CD4-positive, CD25-positive, alpha-beta regulatory T cell (primary cell): ENCODE results near the gene RHEX. TPM values are rescaled to one million over a fixed set of nuclear protein-coding genes. Genes with fewer than 3 reads are reported as not detected.
A peak's percentile ranks its signal among the peaks of the same experiment; 100 is the strongest.

Source experiments
- ATAC-seq, 2 donors: fragments of 150-1000 bp; cut with Tn5 transposase; one replicate each; pipeline ENCODE4 v1.10.0; 2021; ENCODE audit warnings: low read depth in 2 of 2, moderate number of reproducible peaks in 2 of 2, moderate library complexity in 1 of 2
- DNase-seq, 3 donors: peaks; one replicate each; pipeline versions ENCODE4 v3.0.0 to v3.0.0-alpha.2; 2012 to 2022; ENCODE audit warnings: mixed read lengths in 1 of 3
- H3K27ac ChIP-seq: one replicate; pipeline ENCODE4 v1.7.0; 2013; ENCODE audit warnings: mild to moderate bottlenecking, low read length; ENCODE audit not compliant: insufficient read depth, poor library complexity, severe bottlenecking
- H3K27me3 ChIP-seq: one replicate; pipeline ENCODE4 v1.7.0; 2013; ENCODE audit warnings: low read length; ENCODE audit not compliant: control insufficient read depth, insufficient read depth
- H3K36me3 ChIP-seq: one replicate; pipeline ENCODE4 v1.7.0; 2013; ENCODE audit warnings: mild to moderate bottlenecking, low read length, moderate library complexity; ENCODE audit not compliant: control insufficient read depth, insufficient read depth
- H3K4me1 ChIP-seq: 2 replicates; pipeline ENCODE4 v1.7.0; 2013; ENCODE audit warnings: mild to moderate bottlenecking, low read length; ENCODE audit not compliant: insufficient read depth, control insufficient read depth, poor library complexity, severe bottlenecking
- H3K4me3 ChIP-seq: one replicate; pipeline ENCODE4 v1.7.0; 2013; ENCODE audit warnings: low read depth, mild to moderate bottlenecking, low read length, moderate library complexity
- H3K9me3 ChIP-seq, 2 experiments: 1 replicate in 1 of 2; 2 replicates in 1 of 2; pipeline ENCODE4 v1.7.0; 2013; ENCODE audit warnings: low read length in 2 of 2, mild to moderate bottlenecking in 1 of 2, moderate library complexity in 1 of 2; ENCODE audit not compliant: control insufficient read depth in 2 of 2
- H3K27ac Mint-ChIP-seq, 3 donors: one replicate each; pipeline ENCODE4 v1.8.0; 2020 to 2022; ENCODE audit warnings: mild to moderate bottlenecking in 3 of 3, mixed read lengths in 3 of 3, moderate library complexity in 2 of 3
- H3K27me3 Mint-ChIP-seq: one replicate; pipeline ENCODE4 v1.8.0; 2022; ENCODE audit warnings: mild to moderate bottlenecking, mixed read lengths
- H3K36me3 Mint-ChIP-seq: one replicate; pipeline ENCODE4 v1.8.0; 2020; ENCODE audit warnings: mixed read lengths
- H3K4me1 Mint-ChIP-seq, 4 donors: one replicate each; pipeline ENCODE4 v1.8.0; 2020 to 2022; ENCODE audit warnings: mixed read lengths in 4 of 4, mild to moderate bottlenecking in 1 of 4
- H3K4me3 Mint-ChIP-seq, 4 donors: one replicate each; pipeline ENCODE4 v1.8.0; 2020 to 2022; ENCODE audit warnings: mild to moderate bottlenecking in 4 of 4, mixed read lengths in 4 of 4, moderate library complexity in 3 of 4
- H3K9me3 Mint-ChIP-seq, 7 donors: one replicate each; pipeline ENCODE4 v1.8.0; 2020 to 2022; ENCODE audit warnings: mixed read lengths in 7 of 7, mild to moderate bottlenecking in 3 of 7, moderate library complexity in 2 of 7
- polyA plus RNA-seq, 4 donors: library from polyadenylated mRNA; unstranded; fragments of 300-500 nt; fragmentation: Illumina TruSeq; gene quantifications; one replicate each; pipeline ENCODE4 v1.2.3, GENCODE V29; 2021
- total RNA-seq: library from RNA; stranded (reverse); gene quantifications from one replicate; pipeline ENCODE4 v1.2.3, GENCODE V29; 2022

Gene RHEX
- total and polyA plus RNA-seq, 5 donors from 2014 or later = not detected

GRCh38 chr1:206116873-206117150, 63.8 kb downstream of the RHEX start:
- ATAC-seq (no peak), DNase-seq (no peak)
- H3K9me3 ChIP-seq = peaks cover 1 to 12% of the 10 kb centered on the region in 2 experiments
- Mint-ChIP-seq H3K4me3 (peak overlapping the region in 2 of 4 donors; percentile 36 to 38), H3K9me3 (peaks cover 0 to 9% (median 2%) of the 10 kb centered on the region in 7 donors), H3K27ac (peak overlapping the region in 1 of 3 donors; percentile 83), H3K36me3 (no peaks in the 10 kb centered on the region), H3K4me1 (peaks cover 0 to 10% (median 0%) of the 10 kb centered on the region in 4 donors), H3K27me3 (peaks cover 62% of the 10 kb centered on the region)
- peaks cover 6% of the 10 kb centered on the region for H3K4me1 ChIP-seq
- H3K36me3 ChIP-seq = no peaks in the 10 kb centered on the region
- H3K27me3 ChIP-seq = peaks cover 16% of the 10 kb centered on the region
- H3K4me3 ChIP-seq = no peak overlapping the region
- H3K27ac ChIP-seq = no peak overlapping the region

GRCh38 chr1:206117151-206117948, 64.4 kb downstream of the RHEX start, which contains the start of gene AVPR1B:
Gene AVPR1B (minus strand): TSS chr1:206117388. CDS start chr1:206116890, 498 bp downstream.
- ATAC-seq = peak in 1 of 2 donors; percentile 37

GRCh38 chr1:206120406-206120805, 67.4 kb downstream of the RHEX start:
- Mint-ChIP-seq H3K4me1 (peaks cover 0 to 10% (median 0%) of the 10 kb centered on the region in 4 donors), H3K27ac (no peak overlapping the region), H3K36me3 (no peaks in the 10 kb centered on the region), H3K9me3 (peaks cover 0 to 14% (median 5%) of the 10 kb centered on the region in 7 donors), H3K27me3 (peaks cover 70% of the 10 kb centered on the region), H3K4me3 (no peak overlapping the region)
- Histone ChIP-seq H3K9me3 (peaks cover 6 to 15% of the 10 kb centered on the region in 2 experiments), H3K27ac (no peak overlapping the region), H3K4me1 (peaks cover 6% of the 10 kb centered on the region), H3K27me3 (peaks cover 26% of the 10 kb centered on the region), H3K36me3 (no peaks in the 10 kb centered on the region), H3K4me3 (no peak overlapping the region)
- ATAC-seq = no peak
- DNase-seq = no peak

More at GRCh38 chr1:206117151-206117948, 64.4 kb downstream of the RHEX start, which contains the start of gene AVPR1B:
- peaks cover 6% of the 10 kb centered on the region for H3K4me1 ChIP-seq
- no peak within 1 kb of the TSS for H3K27ac ChIP-seq
- Mint-ChIP-seq H3K9me3 (peaks cover 0 to 13% (median 2%) of the 10 kb centered on the region in 7 donors), H3K36me3 (no peaks in the 10 kb centered on the region), H3K4me3 (peak within 1 kb of the TSS in 2 of 4 donors; percentile 38 to 58), H3K27ac (peak within 1 kb of the TSS in 1 of 3 donors; percentile 83), H3K27me3 (peaks cover 67% of the 10 kb centered on the region), H3K4me1 (peaks cover 0 to 10% (median 0%) of the 10 kb centered on the region in 4 donors)
- DNase-seq = peak in 1 of 3 donors; percentile 16
- peaks cover 16% of the 10 kb centered on the region for H3K27me3 ChIP-seq
- no peak within 1 kb of the TSS for H3K4me3 ChIP-seq
- no peaks in the 10 kb centered on the region for H3K36me3 ChIP-seq
- peaks cover 6 to 15% of the 10 kb centered on the region in 2 experiments for H3K9me3 ChIP-seq

GRCh38 chr1:206121269-206121668, 68.3 kb downstream of the RHEX start:
- no peak overlapping the region for H3K27ac ChIP-seq
- peaks cover 0 to 6% (median 0%) of the 10 kb centered on the region in 4 donors for H3K4me1 Mint-ChIP-seq
- DNase-seq = no peak
- peaks cover 0 to 14% (median 5%) of the 10 kb centered on the region in 7 donors for H3K9me3 Mint-ChIP-seq
- no peak overlapping the region for H3K4me3 ChIP-seq
- H3K36me3 ChIP-seq = no peaks in the 10 kb centered on the region
- peaks cover 6% of the 10 kb centered on the region for H3K4me1 ChIP-seq
- H3K27ac Mint-ChIP-seq = no peak overlapping the region
- H3K36me3 Mint-ChIP-seq = no peaks in the 10 kb centered on the region
- peaks cover 29% of the 10 kb centered on the region for H3K27me3 ChIP-seq
- H3K9me3 ChIP-seq = peaks cover 6 to 15% of the 10 kb centered on the region in 2 experiments
- no peak overlapping the region for H3K4me3 Mint-ChIP-seq
- no peak for ATAC-seq
- peaks cover 79% of the 10 kb centered on the region for H3K27me3 Mint-ChIP-seq

GRCh38 chr1:206122686-206123085, 69.7 kb downstream of the RHEX start:
- H3K36me3 ChIP-seq = no peaks in the 10 kb centered on the region
- no peak overlapping the region for H3K4me3 ChIP-seq
- no peak overlapping the region for H3K27ac ChIP-seq
- H3K27me3 ChIP-seq = peaks cover 32% of the 10 kb centered on the region
- H3K27ac Mint-ChIP-seq = no peak overlapping the region
- H3K4me1 Mint-ChIP-seq = peaks cover 0 to 3% (median 0%) of the 10 kb centered on the region in 4 donors
- no peak overlapping the region for H3K4me3 Mint-ChIP-seq
- peaks cover under 1% of the 10 kb centered on the region for H3K4me1 ChIP-seq
- peaks cover 76% of the 10 kb centered on the region for H3K27me3 Mint-ChIP-seq
- ATAC-seq = no peak
- peaks cover 0 to 14% (median 4%) of the 10 kb centered on the region in 7 donors for H3K9me3 Mint-ChIP-seq
- no peaks in the 10 kb centered on the region for H3K36me3 Mint-ChIP-seq
- H3K9me3 ChIP-seq = peaks cover 6 to 15% of the 10 kb centered on the region in 2 experiments
- DNase-seq = no peak

GRCh38 chr1:206125346-206125745, 72.4 kb downstream of the RHEX start:
- H3K9me3 ChIP-seq = peaks cover 6 to 15% of the 10 kb centered on the region in 2 experiments
- peaks cover 65% of the 10 kb centered on the region for H3K27me3 Mint-ChIP-seq
- ATAC-seq = no peak

GRCh38 chr1:206127336-206127735, 74.4 kb downstream of the RHEX start:
- Histone ChIP-seq H3K4me1 (no peaks in the 10 kb centered on the region), H3K36me3 (no peaks in the 10 kb centered on the region), H3K27ac (no peak overlapping the region), H3K4me3 (no peak overlapping the region), H3K27me3 (peaks cover 16% of the 10 kb centered on the region), H3K9me3 (no peaks in the 10 kb centered on the region)
- ATAC-seq = no peak
- peaks cover 0 to 4% (median 1%) of the 10 kb centered on the region in 7 donors for H3K9me3 Mint-ChIP-seq
- no peak overlapping the region for H3K4me3 Mint-ChIP-seq
- no peak for DNase-seq
- H3K27me3 Mint-ChIP-seq = peaks cover 58% of the 10 kb centered on the region
- H3K27ac Mint-ChIP-seq = no peak overlapping the region
- H3K36me3 Mint-ChIP-seq = no peaks in the 10 kb centered on the region
- H3K4me1 Mint-ChIP-seq = no peaks in the 10 kb centered on the region

More at GRCh38 chr1:206125346-206125745, 72.4 kb downstream of the RHEX start:
- H3K4me3 Mint-ChIP-seq = no peak overlapping the region
- H3K36me3 ChIP-seq = no peaks in the 10 kb centered on the region
- no peak overlapping the region for H3K27ac Mint-ChIP-seq
- H3K27ac ChIP-seq = no peak overlapping the region
- no peak for DNase-seq
- H3K4me3 ChIP-seq = no peak overlapping the region
- no peaks in the 10 kb centered on the region for H3K36me3 Mint-ChIP-seq
- H3K9me3 Mint-ChIP-seq = peaks cover 0 to 14% (median 4%) of the 10 kb centered on the region in 7 donors
- H3K4me1 ChIP-seq = no peaks in the 10 kb centered on the region
- peaks cover 22% of the 10 kb centered on the region for H3K27me3 ChIP-seq
- H3K4me1 Mint-ChIP-seq = no peaks in the 10 kb centered on the region
